K562 (cell line): ENCODE measurements around the gene FES. TPM values are rescaled to one million over a fixed set of nuclear protein-coding genes. Genes with fewer than 3 reads are reported as not detected.

Source experiments
- ATAC-seq: fragments of 200-7000 bp; cut with Tn5 transposase; 3 replicates; pipeline ENCODE4 v1.9.1; 2020; ENCODE audit warnings: moderate library complexity
- BruUV-seq: library from RNA; stranded (reverse); fragments of 400-500 nt; replicated peaks from 2 replicates; lab custom pipeline; 2021; lab: Mats Ljungman, UMichigan
- CTCF ChIA-PET: fragments of 300-600 bp; formaldehyde crosslinking; extraction: SDS; loops from one replicate; lab custom pipeline; 2021; ENCODE audit warnings: low intra/inter-chr PET ratio; lab: Yijun Ruan, JAX
- POLR2A ChIA-PET: fragments of 300-600, 350-650 bp; sonication (Branson Sonifier 250); formaldehyde crosslinking; extraction: SDS; loops from one replicate; lab custom pipeline; 2021; ENCODE audit warnings: antibody characterized with exemption, inconsistent platforms; lab: Yijun Ruan, JAX
- DNase-seq, 4 experiments: peaks; one replicate each; pipeline versions ENCODE4 v3.0.0 to v3.0.0-alpha.2; 2011 to 2018; ENCODE audit warnings: low spot score in 3 of 4, mixed read lengths in 3 of 4; ENCODE audit errors: extremely low read depth in 1 of 4
- FAIRE-seq: peaks from 2 replicates; lab custom pipeline; 2011; peaks lifted over from hg19 to GRCh38; lab: Jason Lieb, UNC
- H2AFZ ChIP-seq: 2 replicates; pipeline ENCODE4 v1.6.0; 2011; ENCODE audit warnings: low read depth, low read length, control low read depth, inconsistent platforms
- H3K27ac ChIP-seq: fragments of 200-600 bp; 3 replicates; pipeline ENCODE4 v1.8.0; 2011; ENCODE audit warnings: low read depth, mild to moderate bottlenecking, control low read depth, inconsistent platforms, low read length, moderate library complexity, mixed read lengths; ENCODE audit errors: extremely low read depth
- H3K27me3 ChIP-seq, 2 experiments: fragments of 300-600 bp in 1 of 2; 2 replicates in 1 of 2; 3 replicates in 1 of 2; pipeline versions ENCODE4 v1.6.0 to v1.8.0; 2011; ENCODE audit warnings: inconsistent platforms in 2 of 2, low read length in 2 of 2, mild to moderate bottlenecking in 1 of 2, mixed read lengths in 1 of 2, moderate library complexity in 1 of 2; ENCODE audit not compliant: control insufficient read depth in 2 of 2, insufficient read depth in 2 of 2
- H3K36me3 ChIP-seq: fragments of 300-600 bp; 3 replicates; pipeline ENCODE4 v1.8.0; 2011; ENCODE audit warnings: mild to moderate bottlenecking, low read length, inconsistent platforms; ENCODE audit not compliant: control insufficient read depth, insufficient read depth
- H3K4me1 ChIP-seq, 2 experiments: fragments of 200-600 bp in 1 of 2; replicated peaks in 1 of 2; 2 replicates in 1 of 2; 3 replicates in 1 of 2; pipeline versions ENCODE4 v1.5.1 to v1.8.0; 2011; ENCODE audit warnings: inconsistent platforms in 2 of 2, low read length in 2 of 2, mild to moderate bottlenecking in 1 of 2, mixed read lengths in 1 of 2, moderate library complexity in 1 of 2; ENCODE audit not compliant: control insufficient read depth in 2 of 2, insufficient read depth in 2 of 2
- H3K4me2 ChIP-seq: 2 replicates; pipeline ENCODE4 v1.6.1; 2011; ENCODE audit warnings: low read length, control low read depth, inconsistent platforms, mixed read lengths; ENCODE audit not compliant: insufficient read depth
- H3K4me3 ChIP-seq: fragments of 200-600 bp; sonication (generic), shearing (Covaris generic); 2 replicates; pipeline ENCODE4 v1.5.1; 2016; ENCODE audit warnings: control low read depth, inconsistent platforms
- H3K79me2 ChIP-seq: fragments of 200-600 bp; 3 replicates; pipeline ENCODE4 v1.8.0; 2011; ENCODE audit warnings: low read length, inconsistent platforms; ENCODE audit not compliant: control insufficient read depth, insufficient read depth
- H3K9ac ChIP-seq, 2 experiments: 2 replicates each; pipeline versions ENCODE4 v1.6.0 to v1.6.1; 2011; ENCODE audit warnings: low read depth in 2 of 2, low read length in 2 of 2, control low read depth in 1 of 2, inconsistent platforms in 1 of 2, mild to moderate bottlenecking in 1 of 2, mixed read lengths in 1 of 2; ENCODE audit not compliant: insufficient read depth in 1 of 2
- H3K9me1 ChIP-seq: one replicate; pipeline ENCODE4 v1.6.0; 2011; ENCODE audit warnings: inconsistent platforms, mild to moderate bottlenecking, low read length, moderate library complexity; ENCODE audit not compliant: control insufficient read depth, insufficient read depth
- H3K9me3 ChIP-seq: replicated peaks from 2 replicates; pipeline ENCODE4 v1.5.1; 2011; ENCODE audit warnings: low read depth, low read length, inconsistent platforms; ENCODE audit not compliant: control insufficient read depth, insufficient read depth
- H4K20me1 ChIP-seq: replicated peaks from 2 replicates; pipeline ENCODE4 v1.6.1; 2011; ENCODE audit warnings: low read length, inconsistent platforms, mixed read lengths; ENCODE audit not compliant: control insufficient read depth, insufficient read depth
- ASH1L ChIP-seq: fragments of 450-650 bp; IDR thresholded peaks from 2 replicates; pipeline ENCODE4 v1.6.1; 2018; ENCODE audit warnings: borderline replicate concordance, mild to moderate bottlenecking, low read depth; ENCODE audit not compliant: partially characterized antibody
- NFXL1 ChIP-seq: fragments of 450-650 bp; formaldehyde crosslinking; IDR thresholded peaks from 2 replicates; pipeline ENCODE4 v1.4.0; 2021; ENCODE audit warnings: mild to moderate bottlenecking
- POLR2A ChIP-seq: fragments of 450-650 bp; conservative IDR thresholded peaks from 2 replicates; pipeline ENCODE4 v1.6.1; 2016
- POLR2G ChIP-seq: fragments of 200-400 bp; formaldehyde crosslinking; IDR thresholded peaks from 2 replicates; pipeline ENCODE4 v1.6.1; 2017; ENCODE audit warnings: low read depth, mild to moderate bottlenecking, antibody characterized with exemption, low read length, moderate library complexity
- TOE1 ChIP-seq, 2 experiments: fragments of 450-650 bp in 1 of 2; sonication (generic) in 1 of 2; formaldehyde crosslinking in 1 of 2; IDR thresholded peaks; 2 replicates each; pipeline versions ENCODE4 v1.7.1 to v1.8.0; 2016 to 2022; ENCODE audit warnings: borderline replicate concordance in 2 of 2, mild to moderate bottlenecking in 2 of 2, antibody characterized with exemption in 1 of 2, inconsistent platforms in 1 of 2, low read depth in 1 of 2, missing genetic modification reagents in 1 of 2, moderate library complexity in 1 of 2
- ZNF217 ChIP-seq: sonication (generic); formaldehyde crosslinking; IDR thresholded peaks from 2 replicates; pipeline ENCODE4 v1.8.0; 2022; ENCODE audit warnings: mild to moderate bottlenecking, missing genetic modification reagents
- ZNF354B ChIP-seq: fragments of 250-450 bp; sonication (Bioruptor Pico); IDR thresholded peaks from 2 replicates; pipeline ENCODE4 v1.4.0; 2020
- ZNF551 ChIP-seq: fragments of 250-450 bp; sonication (Bioruptor Pico); IDR thresholded peaks from 2 replicates; pipeline ENCODE4 v1.5.0; 2021; ENCODE audit warnings: mild to moderate bottlenecking, moderate library complexity
- WGBS: fragments of 100-300 bp; shearing (Covaris generic); methylation state at CpG from one replicate; pipeline ENCODE4 v1.1.6; 2016; ENCODE audit warnings: low coverage, mixed read lengths; ENCODE audit not compliant: insufficient coverage; ENCODE audit errors: missing lambda C conversion rate; 5-methylcytosine and 5-hydroxymethylcytosine counted together
- in situ Hi-C: fragments of 300-500 bp; cut with MboI; formaldehyde crosslinking; loops from 4 replicates; pipeline ENCODE4 v1.15.0; 2018; ENCODE audit warnings: inconsistent platforms, mixed read lengths
- intact Hi-C: fragments of 100-400 bp; cut with micrococcal nuclease; formaldehyde crosslinking; loops from 2 replicates; pipeline ENCODE4 v1.14.2; 2022
- polyA plus RNA-seq, 8 experiments: library from polyadenylated mRNA; depleted of rRNA in 4 of 8; stranded (reverse) in 5 of 8; unstranded in 3 of 8; fragments of >200 nt; fragmentation: Nextera tagmentation in 2 of 8; fragmentation: Illumina TruSeq in 1 of 8; extraction: Ambion mirVana in 2 of 8; extraction: Trizol in 1 of 8; gene quantifications; 2 replicates each; pipeline versions ENCODE4 v1.2.1 to v1.2.3, GENCODE V29; 2011 to 2014; ENCODE audit warnings: inconsistent platforms in 1 of 8, missing spikeins in 1 of 8
- total RNA-seq, 7 experiments: library from RNA; depleted of rRNA in 6 of 7; stranded (reverse); fragments of >200 nt in 6 of 7; fragmentation: Illumina TruSeq in 2 of 7; extraction: Trizol in 2 of 7; gene quantifications; 2 replicates each; pipeline versions ENCODE4 v1.2.1 to v1.2.3, GENCODE V29; 2011 to 2021; ENCODE audit warnings: low replicate concordance in 1 of 7
- TF ChIP-seq, protein P1 (sequence below): sonication (generic); formaldehyde crosslinking; IDR thresholded peaks from 2 replicates; pipeline ENCODE4 v1.9.0; 2022; ENCODE audit warnings: mild to moderate bottlenecking, missing genetic modification reagents

FES gene
- total and polyA plus RNA-seq, 9 of the 15 experiments (the other 6 are each of a cell fraction or from before 2014, with no cell fraction given) = 0.38 to 2.6 (median 0.82) TPM

DNA sequence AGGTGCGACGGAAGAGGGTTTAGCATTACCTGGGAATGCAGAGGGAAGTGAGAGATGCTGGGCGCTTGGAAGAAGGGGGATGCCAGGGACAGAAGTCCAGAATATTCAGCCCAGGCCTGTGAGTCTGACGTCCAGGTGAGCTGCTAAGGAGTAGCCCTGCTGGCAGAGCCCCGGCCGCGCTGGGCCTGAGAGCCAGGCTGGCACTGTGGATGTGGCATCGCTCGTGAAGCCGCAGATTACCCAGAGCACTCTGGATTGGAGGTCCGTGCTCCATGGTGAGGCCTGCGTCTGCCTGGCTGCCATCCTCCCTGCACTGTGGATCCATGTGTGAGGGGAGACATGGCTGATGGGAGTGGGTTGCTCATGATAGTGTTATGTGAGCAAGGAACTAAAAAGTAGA is 33.3 kb downstream of the FES start:
- Histone ChIP-seq H3K27ac (no peak overlapping the region; the same call in 2 of the 3 replicates), H3K9me1 (no peaks in the 10 kb centered on the region), H3K27me3 (no peaks in the 10 kb centered on the region), H3K36me3 (peaks cover 98% of the 10 kb centered on the region), H3K79me2 (peaks cover 6% of the 10 kb centered on the region; the same call in 2 of the 3 replicates), H4K20me1 (no peaks in the 10 kb centered on the region), H3K4me3 (no peak overlapping the region), H3K9me3 (no peaks in the 10 kb centered on the region), H3K9ac (peak overlapping the region in 1 of 2 experiments; percentile 72; a peak in 1 of 4 replicates), H3K4me2 (no peak overlapping the region), H2AFZ (no peak overlapping the region), H3K4me1 (peaks cover 22 to 25% of the 10 kb centered on the region in 2 experiments)
- CTCF ChIA-PET = no interaction called here
- ATAC-seq (no peak), DNase-seq (no peak), FAIRE-seq (no peak)
- TF ChIP-seq, protein P1, sequence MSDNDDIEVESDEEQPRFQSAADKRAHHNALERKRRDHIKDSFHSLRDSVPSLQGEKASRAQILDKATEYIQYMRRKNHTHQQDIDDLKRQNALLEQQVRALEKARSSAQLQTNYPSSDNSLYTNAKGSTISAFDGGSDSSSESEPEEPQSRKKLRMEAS (CRISPR knock-in tag) = 0 out of 2 replicates have a peak, but pooled peaks have one; percentile 23
- TF ChIP-seq ZNF217 (CRISPR knock-in tag) (no peak), POLR2A (peak; percentile 17), ASH1L (no peak), POLR2G (peak; percentile 60), TOE1 (IDR thresholded peaks at IDR 0.05; ENCODE audit: borderline replicate concordance) (no peak), TOE1 (CRISPR knock-in tag; IDR thresholded peaks at IDR 0.05; ENCODE audit: borderline replicate concordance, low read depth) (no peak), ZNF551 (no peak), ZNF354B (no peak), NFXL1 (CRISPR knock-in tag) (no peak)
- no TSS peak for BruUV-seq
- intact Hi-C loops = no loop called here
- over 99% methylated on average over 12 of the region's 12 CpGs for WGBS
- POLR2A ChIA-PET = interaction anchor here (1.1 to 4.7 kb wide), 5 partner anchors 9 to 15 kb away, joined by 3 to 54 read pairs (median 9); partner anchors contain the start of genes HDDC3 and MAN2A2
- in situ Hi-C loops = no loop called here
